AG20443 (cell line): ENCODE results near the gene BPTF.
"Not testable (repeated sequence)": the region's sequence is repeated elsewhere in the genome, so short reads cannot be mapped to it uniquely, and the experiment has no call there.

Experiments used
- DNase-seq: peaks from one replicate; pipeline ENCODE4 v3.0.0; 2012; ENCODE audit warnings: low spot score, mixed read lengths

The BPTF gene

DNA sequence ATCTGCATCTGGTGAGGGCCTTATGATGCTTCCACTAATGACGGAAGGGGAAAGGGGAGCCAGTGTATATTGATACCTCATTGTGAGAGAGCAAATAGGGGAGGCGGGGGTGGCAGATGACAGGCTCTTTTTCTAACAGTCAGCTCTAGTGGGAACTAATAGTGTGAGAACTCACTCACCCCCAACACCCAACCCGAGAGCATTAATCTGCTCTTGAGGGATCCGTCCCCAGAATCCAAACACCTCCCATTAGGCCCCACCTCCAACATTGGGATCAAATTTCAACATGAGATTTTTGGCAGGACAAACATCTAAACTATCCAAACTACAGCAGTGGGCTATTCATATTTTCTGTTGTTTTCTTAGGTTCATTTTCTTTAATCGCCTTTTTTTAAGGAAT lies 54.4 kb downstream of the BPTF start:
- no peak for DNase-seq

DNA sequence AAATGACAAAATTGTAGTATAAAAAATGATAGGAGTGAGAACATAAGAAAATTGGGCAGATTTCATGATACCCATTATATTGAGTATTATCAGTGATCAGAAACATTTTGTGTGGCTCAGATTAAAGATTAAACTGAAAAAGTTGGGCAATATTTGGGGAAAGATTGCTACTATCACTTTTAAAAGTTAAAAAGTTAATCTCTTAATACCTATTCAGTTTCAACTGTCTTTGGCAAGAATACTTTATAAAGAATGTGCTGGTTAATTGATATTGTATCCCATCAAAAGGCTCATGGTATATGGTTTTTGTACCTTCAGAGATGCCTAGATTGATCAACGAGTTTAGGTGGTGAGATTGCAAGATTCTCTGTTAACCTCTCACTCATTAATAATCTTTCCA lies 55.8 kb downstream of the BPTF start:
- no peak for DNase-seq

DNA sequence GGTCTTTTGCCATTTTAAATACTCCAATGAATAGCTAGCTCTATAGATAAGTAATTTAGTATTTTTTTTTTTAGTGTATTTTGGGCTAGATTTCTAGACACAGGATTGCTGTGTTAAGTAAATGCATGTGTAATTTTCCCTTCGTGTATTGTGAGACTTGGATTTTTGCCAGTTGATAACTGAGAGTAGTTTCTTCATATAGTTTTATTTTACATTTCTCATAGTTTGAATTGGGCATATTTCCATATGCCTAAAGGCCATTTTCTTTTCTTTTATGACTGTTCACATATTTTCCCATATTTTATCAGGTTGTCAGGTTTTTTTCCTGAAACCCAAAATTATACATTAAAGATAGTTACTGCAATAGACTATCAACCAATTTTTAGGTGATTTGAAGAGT lies 59.4 kb downstream of the BPTF start:
- no peak for DNase-seq

DNA sequence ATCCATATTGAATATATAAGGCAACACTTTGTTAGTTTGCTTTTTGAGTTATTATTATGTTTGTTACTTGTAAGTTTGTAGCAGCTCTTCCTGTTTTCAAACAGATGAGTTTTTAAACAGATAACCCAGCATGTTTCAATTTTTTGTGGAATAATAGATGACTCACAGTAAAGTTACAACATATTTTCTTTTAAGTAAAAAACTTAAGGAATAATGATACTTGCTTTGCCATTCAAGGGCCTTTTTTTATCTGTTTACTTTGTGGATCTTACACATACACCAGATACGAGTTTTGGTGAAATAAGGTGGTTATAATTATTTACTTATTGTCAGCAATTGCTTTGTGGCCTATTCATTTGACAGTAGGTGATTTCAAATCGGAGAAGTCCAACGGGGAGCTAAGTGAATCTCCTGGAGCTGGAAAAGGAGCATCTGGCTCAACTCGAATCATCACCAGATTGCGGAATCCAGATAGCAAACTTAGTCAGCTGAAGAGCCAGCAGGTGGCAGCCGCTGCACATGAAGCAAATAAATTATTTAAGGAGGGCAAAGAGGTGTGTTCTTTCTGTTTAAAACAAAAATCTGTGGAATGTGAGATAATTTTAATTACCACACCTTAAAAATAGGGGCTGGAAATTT lies 66.3 kb downstream of the BPTF start:
- peak; percentile 77 for DNase-seq

DNA sequence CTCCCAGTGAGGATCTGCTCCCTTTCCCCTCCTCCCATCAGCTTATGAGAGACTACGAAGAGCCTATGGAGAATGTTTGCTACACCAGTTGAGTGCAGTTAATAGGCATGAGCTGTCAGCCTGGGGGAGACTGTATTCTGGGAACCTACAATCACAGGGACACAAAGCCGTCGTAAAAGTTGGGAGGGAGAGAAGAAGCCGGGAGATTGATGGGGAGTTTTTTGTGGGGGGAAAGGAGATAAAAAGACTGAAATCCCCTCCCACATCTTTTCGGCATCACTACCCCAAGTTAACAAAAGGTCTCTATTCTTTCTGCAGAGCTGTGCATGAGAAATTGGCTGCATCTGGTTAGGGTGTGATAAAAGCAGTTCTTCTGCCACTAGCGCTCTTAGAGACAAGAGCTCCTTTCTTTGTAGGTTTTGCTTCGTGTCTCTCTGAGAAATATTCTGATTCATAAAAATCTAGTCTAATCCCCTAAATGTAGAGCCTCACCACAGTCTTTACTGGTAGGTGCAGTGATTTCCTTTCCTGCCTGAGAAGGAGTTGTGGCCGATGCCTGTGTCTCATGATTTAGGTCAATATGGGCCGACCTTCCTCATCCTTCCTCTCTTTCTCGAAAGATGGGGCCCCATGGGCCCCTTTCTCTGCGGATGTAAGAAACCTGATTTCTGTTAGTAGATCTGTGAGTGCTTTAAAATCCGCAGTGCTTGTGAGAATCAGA lies 77.4 kb downstream of the BPTF start:
- no peak for DNase-seq

DNA sequence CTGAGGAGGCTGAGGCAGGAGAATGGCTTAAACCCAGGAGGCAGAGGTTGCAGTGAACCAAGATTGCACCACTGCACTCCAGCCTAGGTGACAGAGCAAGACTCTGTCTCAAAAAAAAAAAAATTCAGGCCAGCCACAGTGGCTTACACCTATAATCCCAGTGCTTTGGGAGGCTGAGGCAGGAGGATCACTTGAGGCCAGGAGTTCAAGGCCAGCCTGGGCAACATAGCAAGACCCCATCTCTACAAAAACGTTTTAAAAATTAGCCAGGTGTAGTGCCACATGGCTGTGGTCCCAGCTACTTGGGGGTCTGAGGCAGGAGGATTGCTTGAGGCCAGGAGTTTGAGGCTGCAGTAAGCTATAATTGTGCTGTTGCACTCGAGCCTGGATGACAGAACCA lies 80.0 kb downstream of the BPTF start:
- DNase-seq = not testable (repeated sequence)

DNA sequence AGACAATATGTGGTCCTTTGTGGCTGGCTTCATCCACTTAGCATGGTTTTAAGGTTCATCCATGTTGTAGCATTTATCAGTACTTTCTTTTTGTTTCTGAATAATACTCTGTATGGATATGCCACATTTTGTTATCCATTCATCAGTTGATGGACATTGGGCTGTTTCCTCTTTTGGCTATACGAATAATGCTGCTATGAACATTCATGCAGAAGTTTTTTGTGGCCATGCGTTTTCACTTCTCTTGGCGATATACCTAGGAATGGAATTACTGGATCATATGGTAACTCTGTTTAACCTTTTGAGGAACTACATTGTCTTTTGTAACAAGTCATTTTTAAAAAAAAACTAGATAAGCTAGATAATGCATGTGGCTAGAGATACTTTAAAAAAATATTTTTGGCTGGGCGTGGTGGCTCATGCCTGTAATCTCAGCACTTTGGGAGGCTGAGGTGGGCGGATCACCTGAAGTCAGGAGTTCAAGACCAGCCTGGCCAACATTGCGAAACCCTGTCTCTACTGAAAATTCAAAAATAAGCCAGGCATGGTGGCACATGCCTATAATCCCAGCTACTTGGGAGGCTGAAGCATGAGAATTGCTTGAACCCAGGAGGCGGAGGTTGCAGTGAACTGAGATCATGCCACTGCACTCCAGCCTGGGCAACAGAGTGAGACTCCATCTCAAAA lies 85.0 kb downstream of the BPTF start:
- not testable (repeated sequence) for DNase-seq

DNA sequence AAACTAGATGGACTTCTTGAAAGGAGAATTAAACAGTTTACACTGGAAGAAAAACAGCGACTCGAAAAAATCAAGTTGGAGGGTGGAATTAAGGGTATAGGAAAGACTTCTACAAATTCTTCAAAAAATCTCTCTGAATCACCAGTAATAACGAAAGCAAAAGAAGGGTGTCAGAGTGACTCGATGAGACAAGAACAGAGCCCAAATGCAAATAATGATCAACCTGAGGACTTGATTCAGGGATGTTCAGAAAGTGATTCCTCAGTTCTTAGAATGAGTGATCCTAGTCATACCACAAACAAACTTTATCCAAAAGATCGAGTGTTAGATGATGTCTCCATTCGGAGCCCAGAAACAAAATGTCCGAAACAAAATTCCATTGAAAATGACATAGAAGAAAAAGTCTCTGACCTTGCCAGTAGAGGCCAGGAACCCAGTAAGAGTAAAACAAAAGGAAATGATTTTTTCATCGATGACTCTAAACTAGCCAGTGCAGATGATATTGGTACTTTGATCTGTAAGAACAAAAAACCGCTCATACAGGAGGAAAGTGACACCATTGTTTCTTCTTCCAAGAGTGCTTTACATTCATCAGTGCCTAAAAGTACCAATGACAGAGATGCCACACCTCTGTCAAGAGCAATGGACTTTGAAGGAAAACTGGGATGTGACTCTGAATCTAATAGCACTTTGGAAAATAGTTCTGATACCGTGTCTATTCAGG lies 85.9 kb downstream of the BPTF start:
- DNase-seq = no peak

DNA sequence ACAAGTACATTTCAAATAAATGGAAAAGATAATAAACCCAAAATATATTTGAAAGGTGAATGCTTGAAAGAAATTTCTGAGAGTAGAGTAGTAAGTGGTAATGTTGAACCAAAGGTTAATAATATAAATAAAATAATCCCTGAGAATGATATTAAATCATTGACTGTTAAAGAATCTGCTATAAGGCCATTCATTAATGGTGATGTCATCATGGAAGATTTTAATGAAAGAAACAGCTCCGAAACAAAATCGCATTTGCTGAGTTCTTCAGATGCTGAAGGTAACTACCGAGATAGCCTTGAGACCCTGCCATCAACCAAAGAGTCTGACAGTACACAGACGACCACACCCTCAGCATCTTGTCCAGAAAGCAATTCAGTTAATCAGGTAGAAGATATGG lies 86.8 kb downstream of the BPTF start:
- DNase-seq = no peak

DNA sequence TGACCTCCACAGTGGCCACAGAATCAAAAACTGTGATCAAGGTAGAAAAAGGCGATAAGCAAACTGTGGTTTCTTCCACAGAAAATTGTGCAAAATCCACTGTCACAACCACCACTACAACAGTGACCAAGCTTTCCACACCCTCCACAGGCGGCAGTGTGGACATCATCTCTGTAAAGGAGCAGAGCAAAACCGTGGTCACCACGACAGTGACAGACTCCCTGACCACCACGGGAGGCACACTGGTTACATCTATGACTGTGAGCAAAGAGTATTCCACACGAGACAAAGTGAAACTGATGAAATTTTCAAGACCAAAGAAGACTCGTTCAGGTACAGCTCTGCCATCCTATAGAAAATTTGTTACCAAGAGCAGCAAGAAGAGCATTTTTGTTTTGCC lies 87.4 kb downstream of the BPTF start:
- DNase-seq = no peak

DNA sequence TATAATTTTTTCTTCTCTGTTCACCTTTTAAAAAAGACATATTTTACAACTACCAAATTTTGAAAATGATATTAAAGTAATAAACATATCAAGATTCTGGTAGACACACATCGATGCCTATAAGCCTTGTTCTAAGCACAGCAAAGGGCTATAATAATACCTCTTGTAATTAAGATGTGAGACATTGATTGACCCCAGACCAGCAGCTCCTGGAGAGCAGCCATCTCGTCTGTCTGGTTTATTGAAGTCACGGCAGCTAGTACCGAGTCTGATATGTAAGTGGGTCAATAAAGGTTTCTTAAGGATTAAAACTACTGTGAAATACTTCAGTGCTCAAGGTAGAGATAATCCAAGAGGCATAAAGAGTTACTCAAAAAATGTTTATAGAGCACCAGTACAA lies 94.9 kb downstream of the BPTF start:
- no peak for DNase-seq

DNA sequence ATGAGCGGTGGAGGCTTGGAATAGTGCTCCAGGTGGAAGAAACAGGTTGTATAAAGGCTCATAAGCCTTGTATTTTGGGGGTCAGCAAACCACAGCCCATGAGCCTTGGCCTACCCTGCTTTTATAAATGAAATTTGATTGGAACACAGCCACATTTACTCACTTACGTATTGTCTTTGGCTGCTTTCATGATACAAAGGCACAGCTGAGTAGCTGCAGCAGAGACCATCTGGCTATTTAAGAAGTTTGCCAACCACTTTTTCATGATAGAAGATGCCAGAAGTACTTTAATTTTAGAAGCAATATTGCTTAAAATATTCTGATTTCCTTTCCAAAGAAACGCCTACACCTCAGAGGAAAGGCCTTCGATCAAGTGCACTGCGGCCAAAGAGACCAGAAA lies 97.2 kb downstream of the BPTF start:
- DNase-seq = no peak

DNA sequence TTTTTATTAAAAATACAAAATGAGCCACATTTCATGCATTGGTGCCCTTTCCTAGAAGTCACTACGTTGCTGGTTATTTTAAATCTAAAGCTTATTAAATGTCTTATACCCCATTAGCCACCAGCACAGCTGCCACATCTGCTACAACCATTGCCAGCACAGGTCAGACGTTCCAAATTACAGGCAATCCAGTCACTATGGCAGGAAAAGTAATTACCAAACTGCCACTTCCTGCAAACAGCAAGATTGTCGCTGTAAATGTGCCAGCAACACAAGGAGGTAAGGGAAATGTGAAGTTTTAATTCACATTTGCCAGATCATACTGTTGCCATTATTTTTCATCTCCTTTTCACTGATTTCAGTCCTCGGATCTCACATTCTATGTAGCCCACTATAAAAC lies 103.5 kb downstream of the BPTF start:
- DNase-seq = not testable (repeated sequence)

DNA sequence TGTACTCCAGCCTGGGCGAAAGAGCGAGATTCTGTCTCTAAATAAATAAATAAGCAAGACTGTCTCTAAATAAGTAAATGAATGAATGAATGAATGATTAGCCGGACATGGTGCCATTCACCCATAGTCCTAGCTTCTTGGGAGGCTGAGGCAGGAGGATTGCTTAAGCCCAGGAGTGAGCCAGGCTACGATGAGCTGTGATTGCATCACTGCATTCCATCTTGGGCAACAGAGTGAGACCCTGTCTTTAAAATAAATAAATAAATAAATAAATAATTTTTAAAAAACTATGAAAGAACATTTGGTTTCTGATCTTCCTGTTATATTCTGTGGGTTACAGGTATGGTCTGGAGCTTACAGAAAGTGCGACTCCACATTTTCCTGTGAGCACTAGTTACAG lies 105.9 kb downstream of the BPTF start:
- DNase-seq = no peak

DNA sequence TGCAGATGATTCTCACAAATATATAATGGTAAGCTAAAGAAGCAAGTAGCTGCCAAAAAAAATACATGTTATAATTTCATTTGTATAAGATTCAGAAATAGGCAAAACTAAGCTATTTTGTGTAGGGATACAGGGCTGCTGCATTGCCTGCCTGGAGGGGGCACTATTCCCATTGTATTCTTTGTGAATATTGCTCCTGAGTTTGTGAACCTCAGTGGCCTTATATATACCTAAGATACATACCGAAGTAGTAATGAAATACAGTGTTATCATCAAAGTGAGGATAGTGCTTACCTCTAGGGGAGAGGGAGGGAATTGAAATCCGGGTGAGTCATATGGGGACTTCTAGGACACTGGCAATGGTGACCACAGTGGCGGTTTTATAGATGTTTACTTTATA lies 117.5 kb downstream of the BPTF start:
- no peak for DNase-seq

DNA sequence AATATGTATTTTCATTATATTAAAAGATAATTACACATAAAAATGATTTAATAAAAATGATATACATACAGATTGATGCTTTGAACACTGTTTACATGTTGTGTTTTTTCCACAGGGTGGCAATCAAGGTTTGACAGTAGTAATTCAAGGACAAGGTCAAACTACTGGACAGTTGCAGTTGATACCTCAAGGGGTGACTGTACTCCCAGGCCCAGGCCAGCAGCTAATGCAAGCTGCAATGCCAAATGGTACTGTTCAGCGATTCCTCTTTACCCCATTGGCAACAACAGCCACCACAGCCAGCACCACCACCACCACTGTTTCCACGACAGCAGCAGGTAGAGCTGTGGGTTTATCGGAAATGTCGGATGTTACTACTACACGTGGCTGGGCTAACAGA lies 118.7 kb downstream of the BPTF start:
- no peak for DNase-seq

DNA sequence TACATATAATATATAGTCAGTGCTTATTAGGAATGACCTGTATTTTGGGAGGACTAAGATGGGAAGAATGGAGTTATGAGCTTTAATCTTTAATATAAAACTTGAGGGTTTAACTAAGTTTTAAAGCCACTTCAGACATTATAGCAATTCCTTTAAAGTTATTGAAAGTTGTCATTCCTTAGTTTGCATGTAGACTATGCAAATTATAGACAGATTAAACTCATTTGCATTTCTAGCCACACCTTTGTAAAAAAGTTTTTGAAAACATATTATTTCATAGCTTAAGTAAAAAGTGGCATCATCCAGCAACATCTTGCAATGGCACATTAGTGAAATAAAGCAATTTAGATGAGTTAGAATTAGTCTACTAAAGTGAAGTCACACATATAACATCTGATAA lies 121.2 kb downstream of the BPTF start:
- no peak for DNase-seq

DNA sequence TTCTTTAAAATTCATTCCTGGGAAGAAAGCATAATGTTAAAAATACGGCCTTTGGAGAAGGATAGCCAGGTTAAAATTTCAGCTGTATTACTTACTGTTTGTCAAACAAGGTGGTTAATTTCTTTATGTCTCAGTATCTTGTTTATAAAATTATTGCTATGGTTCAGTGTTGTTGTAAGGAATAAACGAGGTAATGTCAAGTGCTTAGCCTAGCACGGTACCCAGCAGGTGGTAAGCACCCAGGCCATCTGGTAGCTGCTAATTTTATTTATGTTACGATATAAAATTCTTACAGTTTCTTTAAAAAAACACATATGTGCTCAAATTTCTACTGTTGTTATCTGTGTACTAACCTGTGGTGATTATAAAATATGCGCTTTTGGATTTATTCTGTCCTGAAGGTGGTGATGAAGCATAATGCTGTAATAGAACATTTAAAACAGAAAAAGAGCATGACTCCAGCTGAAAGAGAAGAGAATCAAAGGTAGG lies 122.1 kb downstream of the BPTF start:
- DNase-seq = no peak

DNA sequence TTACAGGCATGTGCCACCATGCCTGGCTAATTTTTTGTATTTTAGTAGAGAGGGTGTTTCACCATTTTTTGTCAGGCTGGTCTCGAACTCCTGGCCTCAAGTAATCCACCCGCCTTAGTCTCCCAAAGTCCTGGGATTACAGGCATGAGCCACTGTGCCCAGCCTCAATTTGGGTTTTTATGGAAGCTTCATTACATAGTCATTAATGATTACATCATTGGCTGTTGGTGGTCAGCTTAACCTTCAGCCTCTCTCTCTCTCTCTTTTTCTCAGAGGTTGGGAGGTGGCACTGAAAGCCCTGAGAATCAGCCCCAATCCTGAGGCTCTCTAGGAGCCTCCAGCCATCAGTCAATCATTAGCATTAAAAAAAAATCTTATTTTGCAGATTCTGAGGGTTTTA lies 125.6 kb downstream of the BPTF start:
- no peak for DNase-seq

DNA sequence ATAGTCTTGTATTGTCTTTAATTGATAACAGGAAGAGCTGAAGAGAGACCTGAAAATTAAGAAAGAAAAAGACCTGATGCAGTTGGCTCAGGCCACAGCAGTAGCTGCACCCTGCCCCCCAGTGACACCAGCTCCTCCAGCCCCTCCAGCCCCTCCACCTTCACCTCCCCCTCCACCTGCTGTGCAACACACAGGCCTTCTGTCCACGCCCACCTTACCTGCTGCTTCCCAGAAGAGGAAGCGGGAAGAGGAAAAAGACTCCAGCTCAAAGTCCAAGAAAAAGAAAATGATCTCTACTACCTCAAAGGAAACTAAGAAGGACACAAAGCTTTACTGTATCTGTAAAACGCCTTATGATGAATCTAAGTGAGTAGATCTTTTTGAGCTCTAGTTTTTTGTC lies 134.2 kb downstream of the BPTF start:
- DNase-seq = no peak

DNA sequence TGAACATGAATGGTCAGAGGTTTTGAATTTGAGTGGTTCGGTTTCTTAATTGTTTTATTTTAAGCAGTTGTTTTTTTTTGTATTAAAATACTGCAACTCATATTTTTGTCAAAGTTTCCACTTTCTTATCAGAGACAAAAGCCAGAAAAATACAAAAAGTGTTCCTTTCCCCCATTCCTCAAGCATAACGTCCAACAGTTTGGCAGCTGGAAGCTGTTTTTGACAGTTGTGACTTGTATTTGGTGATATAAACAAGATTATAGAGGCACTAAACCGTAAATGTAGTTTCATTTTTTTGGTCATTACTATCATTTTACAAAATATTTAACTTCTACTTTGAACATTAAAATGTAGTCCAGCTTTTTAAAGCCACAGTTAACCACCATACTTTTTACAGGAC lies 135.0 kb downstream of the BPTF start:
- DNase-seq = not testable (repeated sequence)

DNA sequence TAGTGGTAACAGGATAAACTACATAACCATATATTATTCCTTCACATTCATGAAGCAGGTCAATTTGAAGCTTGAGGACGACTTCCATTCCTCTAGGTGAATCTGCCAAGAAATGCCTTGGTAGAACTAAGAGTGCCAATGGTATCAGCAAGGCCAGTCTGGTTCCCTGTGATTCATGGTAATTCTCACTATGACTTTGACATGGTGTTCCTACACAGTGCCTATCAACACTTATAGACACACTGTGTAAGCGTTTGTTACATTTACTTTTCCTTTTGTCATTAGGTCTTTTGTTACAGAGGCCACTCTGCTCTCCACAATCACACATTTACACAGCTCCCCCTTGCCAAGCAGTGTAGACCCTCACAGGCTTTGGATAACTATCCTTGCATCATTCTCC lies 136.9 kb downstream of the BPTF start:
- DNase-seq = not testable (repeated sequence)

DNA sequence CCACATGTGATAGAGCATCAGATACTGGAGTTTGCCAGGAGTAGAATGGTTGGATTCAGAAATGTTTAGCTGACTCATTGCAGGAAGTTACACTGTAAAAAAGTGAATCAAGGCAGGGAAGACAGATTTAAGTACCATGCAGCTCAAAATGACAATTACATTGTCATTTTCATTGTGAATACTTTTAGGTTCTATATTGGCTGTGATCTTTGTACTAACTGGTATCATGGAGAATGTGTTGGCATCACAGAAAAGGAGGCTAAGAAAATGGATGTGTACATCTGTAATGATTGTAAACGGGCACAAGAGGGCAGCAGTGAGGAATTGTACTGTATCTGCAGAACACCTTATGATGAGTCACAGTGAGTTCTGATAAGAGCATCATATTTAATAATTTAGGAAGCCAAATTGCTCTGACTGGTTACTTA lies 137.9 kb downstream of the BPTF start:
- DNase-seq = peak; percentile 37
